MM.1S (cell line): ENCODE data around the gene NFX1.

ENCODE experiments used
- DNase-seq: peaks from one replicate; pipeline ENCODE4 v3.0.0-alpha.2; 2015
- H2AFZ ChIP-seq: fragments of 300-600 bp; sonication (generic); 2 replicates; pipeline ENCODE4 v1.6.0; 2016; ENCODE audit warnings: antibody characterized with exemption, low read length
- H3F3A ChIP-seq: fragments of 300-600 bp; sonication (generic); 2 replicates; pipeline ENCODE4 v1.6.1; 2016; ENCODE audit warnings: mild to moderate bottlenecking, antibody characterized with exemption, low read length, moderate library complexity, mixed read lengths; ENCODE audit not compliant: insufficient read depth
- H3K27ac ChIP-seq: fragments of 300-600 bp; sonication (generic); 2 replicates; pipeline ENCODE4 v1.5.1; 2016; ENCODE audit warnings: mild to moderate bottlenecking, low read length
- H3K27me3 ChIP-seq: fragments of 300-600 bp; sonication (generic); replicated peaks from 2 replicates; pipeline ENCODE4 v1.6.0; 2016; ENCODE audit warnings: low read length; ENCODE audit not compliant: insufficient read depth
- H3K36me3 ChIP-seq: fragments of 300-600 bp; sonication (generic); replicated peaks from 2 replicates; pipeline ENCODE4 v1.6.1; 2016; ENCODE audit warnings: mild to moderate bottlenecking, low read length, mixed read lengths; ENCODE audit not compliant: insufficient read depth
- H3K4me1 ChIP-seq: fragments of 300-600 bp; sonication (generic); 2 replicates; pipeline ENCODE4 v1.6.1; 2016; ENCODE audit warnings: low read length, mixed read lengths
- H3K4me2 ChIP-seq: fragments of 300-600 bp; sonication (generic); 2 replicates; pipeline ENCODE4 v1.6.0; 2016; ENCODE audit warnings: low read depth, low read length
- H3K4me3 ChIP-seq: fragments of 300-600 bp; sonication (generic); 2 replicates; pipeline ENCODE4 v1.5.1; 2016; ENCODE audit warnings: low read length, mixed read lengths
- H3K79me2 ChIP-seq: fragments of 300-600 bp; sonication (generic); 2 replicates; pipeline ENCODE4 v1.6.1; 2016; ENCODE audit warnings: mixed run types, low read length, mixed read lengths
- H3K9ac ChIP-seq: fragments of 300-600 bp; sonication (generic); 2 replicates; pipeline ENCODE4 v1.6.1; 2016; ENCODE audit warnings: low read length, mixed read lengths
- H3K9me2 ChIP-seq: fragments of 300-600 bp; sonication (generic); replicated peaks from 2 replicates; pipeline ENCODE4 v1.6.1; 2016; ENCODE audit warnings: mild to moderate bottlenecking, low read length, mixed read lengths; ENCODE audit not compliant: insufficient read depth
- H3K9me3 ChIP-seq: fragments of 300-600 bp; sonication (generic); replicated peaks from 2 replicates; pipeline ENCODE4 v1.6.1; 2016; ENCODE audit warnings: mild to moderate bottlenecking, low read length, mixed read lengths; ENCODE audit not compliant: insufficient read depth
- H4K20me1 ChIP-seq: fragments of 300-600 bp; sonication (generic); 2 replicates; pipeline ENCODE4 v1.6.1; 2016; ENCODE audit warnings: mild to moderate bottlenecking, low read length, moderate library complexity, mixed read lengths; ENCODE audit not compliant: insufficient read depth
- CTCF ChIP-seq: fragments of 300-600 bp; sonication (generic); IDR thresholded peaks from 2 replicates; pipeline ENCODE4 v1.5.1; 2016; ENCODE audit warnings: antibody characterized with exemption, low read length, mixed read lengths
- EZH2 ChIP-seq: fragments of 300-600 bp; sonication (generic); optimal IDR thresholded peaks from 2 replicates; pipeline ENCODE3; 2017; ENCODE audit warnings: low read depth, mild to moderate bottlenecking, antibody characterized with exemption, low read length, mixed read lengths
- EZH2phosphoT487 ChIP-seq: fragments of 300-600 bp; sonication (generic); IDR thresholded peaks from 2 replicates; pipeline ENCODE4 v1.6.1; 2018; ENCODE audit warnings: antibody characterized with exemption, low read length

Gene NFX1

DNA sequence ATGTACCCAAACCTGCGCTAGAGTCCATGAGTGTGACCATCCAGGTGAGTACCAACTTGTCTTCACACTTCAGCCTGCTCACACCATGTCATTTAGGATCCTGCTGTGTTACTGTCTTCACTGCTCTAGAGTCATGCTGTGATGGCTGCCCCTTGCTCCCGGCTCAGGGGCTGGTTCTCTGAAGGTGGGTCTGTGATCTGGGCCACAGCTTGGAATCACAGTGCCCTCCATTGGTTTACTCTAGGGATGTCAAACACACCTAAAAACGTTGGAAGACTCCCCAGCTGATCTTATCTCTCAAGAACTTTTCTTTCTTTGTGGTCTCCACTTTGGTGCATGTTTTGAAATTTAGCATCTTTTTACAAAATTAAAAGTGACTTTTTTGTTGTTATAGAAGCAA lies 53.8 kb downstream of the NFX1 start:
- no peaks in the 10 kb centered on the region for H4K20me1 ChIP-seq
- no peak overlapping the region for H3K27ac ChIP-seq
- no peak overlapping the region for H3K9ac ChIP-seq
- no peak overlapping the region for H3K4me3 ChIP-seq
- H3F3A ChIP-seq: no peaks in the 10 kb centered on the region
- H2AFZ ChIP-seq: no peak overlapping the region
- H3K27me3 ChIP-seq: no peaks in the 10 kb centered on the region
- peaks cover 28% of the 10 kb centered on the region; the same call in 1 of the 2 replicates for H3K36me3 ChIP-seq
- DNase-seq: no peak
- H3K79me2 ChIP-seq: no peaks in the 10 kb centered on the region
- no peak overlapping the region for H3K4me2 ChIP-seq
- H3K9me3 ChIP-seq: no peaks in the 10 kb centered on the region
- no peaks in the 10 kb centered on the region for H3K4me1 ChIP-seq
- TF ChIP-seq CTCF (no peak), EZH2phosphoT487 (no peak), EZH2 (no peak)
- H3K9me2 ChIP-seq: no peaks in the 10 kb centered on the region

GRCh38 chr9:33346564-33346963 lies 56.2 kb downstream of the NFX1 start:
- H3K9ac ChIP-seq: no peak overlapping the region
- H2AFZ ChIP-seq: no peak overlapping the region
- no peaks in the 10 kb centered on the region for H3F3A ChIP-seq
- no peaks in the 10 kb centered on the region for H3K27me3 ChIP-seq
- TF ChIP-seq EZH2phosphoT487: no peak
- no peak for TF ChIP-seq EZH2
- TF ChIP-seq CTCF: no peak
- no peaks in the 10 kb centered on the region for H3K79me2 ChIP-seq
- no peaks in the 10 kb centered on the region for H3K4me1 ChIP-seq
- H3K27ac ChIP-seq: no peak overlapping the region
- no peaks in the 10 kb centered on the region for H3K9me3 ChIP-seq
- H3K36me3 ChIP-seq: peaks cover 22% of the 10 kb centered on the region; the same call in 1 of the 2 replicates
- no peaks in the 10 kb centered on the region for H3K9me2 ChIP-seq
- H3K4me3 ChIP-seq: no peak overlapping the region
- DNase-seq: no peak
- no peak overlapping the region for H3K4me2 ChIP-seq
- H4K20me1 ChIP-seq: no peaks in the 10 kb centered on the region

- H3K9me2 ChIP-seq: no peaks in the 10 kb centered on the region
- H4K20me1 ChIP-seq: no peaks in the 10 kb centered on the region
- H3K79me2 ChIP-seq: no peaks in the 10 kb centered on the region
- peaks cover 15% of the 10 kb centered on the region; the same call in 1 of the 2 replicates for H3K36me3 ChIP-seq
- no peak overlapping the region for H3K27ac ChIP-seq
- TF ChIP-seq EZH2 (no peak), CTCF (no peak), EZH2phosphoT487 (no peak)
- no peaks in the 10 kb centered on the region for H3K4me1 ChIP-seq
- H3K9me3 ChIP-seq: no peaks in the 10 kb centered on the region
- H3K4me2 ChIP-seq: no peak overlapping the region
- H3K9ac ChIP-seq: no peak overlapping the region
- no peaks in the 10 kb centered on the region for H3K27me3 ChIP-seq
- H3F3A ChIP-seq: no peaks in the 10 kb centered on the region
- H2AFZ ChIP-seq: no peak overlapping the region
- no peak overlapping the region for H3K4me3 ChIP-seq
- DNase-seq: no peak
Observed at GRCh38 chr9:33348998-33349397, 58.7 kb downstream of the NFX1 start.
